GM19324 (cell line): Measurements from ENCODE around the gene DDX1.

Source experiments
- ATAC-seq: cut with Tn5 transposase; IDR thresholded peaks from one replicate; pipeline ENCODE4 v1.9.1; 2021; ENCODE audit warnings: mild to moderate bottlenecking, moderate library complexity; ENCODE audit not compliant: unreplicated experiment, low FRiP score

DDX1 gene

DNA sequence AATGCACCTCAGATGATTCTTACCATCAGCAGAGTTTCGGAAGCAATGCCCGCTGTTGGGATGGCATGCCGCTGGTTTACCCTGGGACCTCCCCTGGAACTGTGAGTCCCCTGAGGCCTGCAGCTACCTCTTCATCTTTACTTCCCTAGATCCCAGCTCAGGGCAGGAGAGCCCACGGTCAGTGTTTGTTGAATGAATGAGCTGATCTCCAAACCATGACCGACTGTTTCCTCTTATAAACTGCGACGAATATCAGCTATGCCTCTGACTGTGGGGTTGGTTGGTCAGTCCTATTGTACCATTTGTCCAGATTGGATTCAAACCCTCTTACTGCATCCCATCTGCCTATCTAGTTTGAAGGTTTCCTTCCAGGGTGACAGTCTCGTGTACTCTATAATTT, 64.4 kb downstream of the DDX1 start:
- ATAC-seq = no peak

DNA sequence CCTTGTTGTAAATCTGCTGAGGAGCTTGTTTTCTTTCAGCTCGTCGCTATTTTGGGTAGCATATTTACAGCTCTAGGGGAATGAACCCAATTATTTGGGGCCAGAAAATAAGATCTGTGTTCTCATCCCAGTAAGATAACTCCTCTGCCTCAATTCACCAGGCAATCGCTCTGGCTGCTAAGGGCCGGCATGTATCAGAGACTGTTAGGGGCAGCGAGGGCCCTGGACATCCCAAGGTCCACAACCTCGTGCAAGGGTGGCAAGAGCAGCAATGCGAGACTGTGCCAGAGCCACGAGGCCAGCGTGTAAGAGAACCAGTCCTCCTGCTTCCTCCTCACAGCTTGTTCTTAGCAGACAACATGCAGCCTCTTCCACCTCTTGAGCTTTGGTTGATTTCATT, 66.1 kb downstream of the DDX1 start:
- no peak for ATAC-seq

DNA sequence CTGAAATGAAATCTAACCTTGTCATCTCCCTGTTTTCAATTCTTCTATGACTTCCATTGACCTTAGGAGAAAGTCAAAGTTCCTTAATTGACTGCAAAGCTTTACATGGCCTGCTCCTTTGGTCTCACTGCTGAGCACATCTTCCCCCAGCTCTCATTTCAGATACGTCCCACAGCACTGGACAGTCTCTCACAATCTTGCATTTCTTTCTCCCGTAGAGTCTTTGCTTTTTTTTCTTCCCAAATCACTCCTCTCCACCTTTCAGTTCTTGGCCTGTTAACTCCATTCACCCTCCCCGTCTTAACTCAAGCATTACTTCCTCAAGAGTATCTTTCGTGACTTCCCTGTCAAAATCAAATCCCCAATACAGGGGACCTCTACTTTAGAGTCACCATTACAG, 67.2 kb downstream of the DDX1 start:
- ATAC-seq = no peak

DNA sequence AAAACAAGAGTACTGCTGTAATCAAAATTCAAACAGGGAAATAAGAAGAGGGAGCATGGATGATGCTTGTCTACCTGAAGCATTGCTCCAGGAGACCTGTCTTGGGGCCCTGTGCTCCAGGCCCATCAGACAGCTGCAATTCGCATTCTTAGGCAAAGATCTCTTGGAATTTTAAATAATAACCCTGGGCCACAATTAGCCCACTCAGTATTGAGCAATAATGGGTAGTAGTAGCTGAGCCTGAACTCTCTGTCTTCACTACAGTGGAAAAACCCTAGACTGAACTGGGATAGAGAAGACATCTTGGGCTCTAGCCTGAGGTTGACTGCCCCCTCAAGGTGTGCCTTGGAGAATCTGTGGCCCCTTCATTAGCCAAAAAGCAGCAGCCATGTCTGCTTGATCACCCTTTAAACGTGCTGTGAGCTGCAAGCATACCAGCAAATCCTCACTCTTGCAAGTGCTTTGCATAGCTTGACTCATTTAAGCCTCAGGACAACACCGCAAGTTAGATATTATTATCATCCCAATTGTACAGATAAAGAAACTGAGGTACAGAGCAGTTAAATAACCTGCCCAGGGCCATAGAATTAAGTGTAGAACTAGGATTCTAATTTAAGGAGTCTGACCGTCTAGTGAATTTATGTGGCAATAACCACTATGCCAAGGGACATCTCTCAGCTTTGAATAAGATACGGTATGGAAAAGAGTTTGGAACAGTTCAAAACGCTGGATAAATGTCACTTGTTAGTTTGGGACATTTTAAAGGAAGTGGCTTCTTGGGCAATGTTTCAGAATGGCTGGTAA, 69.0 kb downstream of the DDX1 start:
- ATAC-seq = no peak

DNA sequence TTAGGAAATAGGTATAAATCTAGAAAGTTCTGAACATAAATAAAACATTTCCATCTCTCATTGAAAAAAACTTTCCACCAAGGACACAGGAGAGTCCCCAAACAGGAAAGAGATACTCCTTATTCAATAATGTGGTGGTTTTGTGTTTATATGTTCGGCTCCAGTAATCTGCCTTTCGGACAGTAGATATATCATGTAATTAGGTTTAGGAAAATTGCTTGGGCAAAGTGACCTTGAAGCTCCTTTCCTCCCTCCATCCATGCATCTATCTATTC, 69.6 kb downstream of the DDX1 start:
- no peak for ATAC-seq

DNA sequence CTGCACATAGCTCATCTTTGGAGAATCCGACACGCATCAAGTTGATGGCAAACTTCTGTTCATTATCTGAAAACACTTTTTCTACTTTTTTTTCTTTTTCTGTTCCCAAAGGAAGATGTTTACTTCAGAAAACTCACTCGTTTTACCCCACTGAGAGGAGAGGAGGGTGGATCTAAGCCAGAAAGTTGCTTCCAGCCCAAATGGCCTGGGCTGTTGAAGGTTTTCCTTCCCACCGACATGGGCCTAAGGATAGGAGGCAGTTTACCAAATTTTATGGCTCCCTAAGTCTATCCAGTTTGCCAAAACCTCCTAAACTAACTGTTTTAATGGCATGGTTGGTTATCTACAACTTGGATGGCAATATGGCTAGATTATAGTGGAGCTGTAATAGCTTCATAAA, 70.4 kb downstream of the DDX1 start:
- no peak for ATAC-seq

DNA sequence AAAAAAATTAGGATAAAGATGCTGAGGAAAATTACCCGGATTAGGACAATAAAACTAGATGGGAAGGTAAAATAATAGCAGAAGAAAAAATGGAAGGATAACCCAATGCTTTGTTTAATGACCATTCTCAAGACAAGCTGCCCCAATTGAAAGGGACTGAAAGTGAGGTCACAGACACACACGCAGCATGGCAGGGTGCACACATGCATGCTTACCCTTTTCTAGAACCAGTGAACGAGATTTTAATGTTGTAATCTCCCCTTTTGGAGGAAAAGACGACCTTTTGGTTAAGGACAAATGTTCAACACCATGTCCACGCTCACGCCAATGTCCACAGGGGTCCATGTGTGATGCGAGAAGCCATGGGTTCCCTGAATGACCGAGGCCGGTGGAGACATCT, 70.9 kb downstream of the DDX1 start:
- no peak for ATAC-seq

DNA sequence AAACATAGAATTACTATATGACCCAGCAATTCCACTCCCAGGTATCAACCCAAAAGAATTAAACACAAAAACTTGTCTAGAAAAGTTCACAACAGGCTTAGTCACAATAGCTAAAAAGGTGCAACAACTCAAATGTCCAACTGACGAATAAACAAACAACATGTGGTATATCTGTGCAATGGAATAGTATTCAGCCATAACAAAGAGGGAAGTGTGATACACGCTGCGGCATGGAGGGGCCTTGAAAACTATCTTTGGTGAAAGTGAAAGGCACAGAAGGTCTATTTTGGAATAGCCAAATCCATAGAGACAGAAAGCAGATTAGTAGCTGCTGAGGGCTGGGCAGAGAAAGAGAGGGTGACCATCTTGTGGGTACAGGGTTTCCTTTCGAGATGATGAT, 72.1 kb downstream of the DDX1 start:
- no peak for ATAC-seq

DNA sequence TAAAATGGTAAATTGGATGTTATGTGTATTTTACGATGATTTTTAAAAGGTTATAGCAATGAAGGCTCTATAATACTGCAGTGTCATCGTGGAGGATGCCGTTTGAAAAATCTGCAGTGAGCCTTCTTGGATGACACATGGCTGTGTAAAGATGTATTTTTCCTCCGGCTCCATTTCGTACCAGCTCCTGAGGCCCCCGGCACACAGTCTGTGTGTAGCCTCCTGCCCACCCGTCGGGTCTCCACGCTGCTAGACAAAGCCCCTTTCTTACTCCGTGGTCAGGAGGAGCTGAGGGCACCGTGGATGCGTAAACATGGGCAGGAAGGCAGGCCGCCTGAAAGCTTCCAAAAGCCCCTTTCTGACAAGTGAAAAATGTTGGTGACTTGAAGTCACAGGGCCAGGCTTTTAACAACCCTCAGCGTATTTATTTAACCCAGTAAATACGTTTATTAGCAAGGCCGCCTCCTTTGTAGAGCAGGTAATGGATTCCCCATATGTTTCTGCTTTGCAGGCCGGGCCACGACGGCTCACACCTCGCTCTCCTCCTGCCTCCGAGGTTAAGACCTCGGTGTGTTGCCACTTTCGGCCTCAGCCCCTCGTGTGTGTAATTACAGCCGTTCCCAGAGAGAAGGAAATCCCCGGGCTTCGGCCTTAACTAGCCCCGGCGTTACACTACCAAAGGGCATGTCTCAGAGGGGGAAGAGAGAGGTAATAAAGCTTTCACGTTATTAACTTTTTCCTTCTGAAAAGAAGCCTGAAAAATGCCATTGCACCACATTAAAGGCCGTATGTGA, 72.8 kb downstream of the DDX1 start:
- ATAC-seq = no peak

DNA sequence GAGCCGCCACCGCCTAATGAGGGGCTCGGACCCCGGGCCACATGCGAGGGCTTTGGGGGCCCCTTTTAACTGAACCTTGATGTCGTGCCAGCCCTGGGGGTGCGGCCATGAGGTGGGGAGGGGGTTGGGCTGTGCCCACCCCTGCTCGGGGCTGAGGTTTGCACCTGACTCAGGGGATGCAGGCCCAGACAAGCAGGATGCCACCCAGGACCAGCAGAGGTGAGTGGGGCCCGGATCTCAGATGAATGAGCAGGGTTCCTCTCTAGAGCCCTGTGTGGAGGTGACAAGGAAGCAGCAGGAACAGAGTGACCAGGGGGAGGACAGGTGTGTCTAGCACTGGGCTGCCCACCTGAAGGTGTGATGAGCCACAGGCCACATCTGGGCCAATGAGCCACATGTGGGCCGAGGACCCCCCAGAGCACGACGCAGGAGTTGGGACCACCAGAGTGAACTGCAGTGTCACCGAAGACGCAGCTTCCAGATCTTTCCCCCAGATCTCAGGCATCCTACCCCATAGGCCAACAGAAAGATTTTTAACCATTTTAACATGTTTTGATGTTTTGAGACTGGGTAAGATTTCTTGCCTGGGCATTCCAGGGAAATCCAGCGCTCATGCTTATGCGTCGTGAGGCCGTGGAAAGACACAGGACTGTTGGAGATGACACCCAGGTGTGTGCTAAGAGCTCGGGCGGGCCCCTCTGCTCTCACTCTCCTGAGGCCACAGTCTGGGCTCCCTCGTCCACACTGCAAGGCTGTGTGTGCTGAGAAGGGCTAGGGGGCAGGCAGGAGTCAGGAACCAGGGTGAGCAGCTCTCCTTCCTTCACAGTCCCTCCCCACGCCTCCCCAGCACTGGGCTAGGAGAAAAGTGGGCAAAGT, 73.6 kb downstream of the DDX1 start:
- no peak for ATAC-seq

DNA sequence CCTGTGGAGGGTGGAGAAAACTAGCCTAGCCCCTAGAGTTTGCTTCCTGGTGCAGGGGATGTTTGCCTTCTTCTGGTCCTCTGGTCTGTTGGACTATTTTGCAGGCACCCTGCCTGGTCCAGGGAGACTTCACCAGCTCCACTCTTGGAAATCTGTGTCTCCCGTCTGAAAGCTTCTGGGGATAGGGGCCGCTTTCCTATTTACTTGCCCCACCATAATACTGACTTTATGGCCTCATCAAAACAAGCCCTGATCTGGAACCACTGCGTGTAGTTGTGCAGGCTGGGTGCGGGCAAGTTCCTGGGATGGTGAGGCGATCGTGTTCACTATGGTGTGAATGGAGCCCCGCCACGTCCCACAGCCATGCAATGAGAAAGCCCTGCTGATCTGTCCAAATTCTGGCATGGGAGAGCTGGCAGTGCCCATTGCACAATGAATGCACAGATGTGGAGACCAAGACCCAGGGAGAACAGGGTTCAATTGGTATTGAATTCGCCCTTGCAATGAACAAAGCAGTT, 74.3 kb downstream of the DDX1 start:
- ATAC-seq = no peak

DNA sequence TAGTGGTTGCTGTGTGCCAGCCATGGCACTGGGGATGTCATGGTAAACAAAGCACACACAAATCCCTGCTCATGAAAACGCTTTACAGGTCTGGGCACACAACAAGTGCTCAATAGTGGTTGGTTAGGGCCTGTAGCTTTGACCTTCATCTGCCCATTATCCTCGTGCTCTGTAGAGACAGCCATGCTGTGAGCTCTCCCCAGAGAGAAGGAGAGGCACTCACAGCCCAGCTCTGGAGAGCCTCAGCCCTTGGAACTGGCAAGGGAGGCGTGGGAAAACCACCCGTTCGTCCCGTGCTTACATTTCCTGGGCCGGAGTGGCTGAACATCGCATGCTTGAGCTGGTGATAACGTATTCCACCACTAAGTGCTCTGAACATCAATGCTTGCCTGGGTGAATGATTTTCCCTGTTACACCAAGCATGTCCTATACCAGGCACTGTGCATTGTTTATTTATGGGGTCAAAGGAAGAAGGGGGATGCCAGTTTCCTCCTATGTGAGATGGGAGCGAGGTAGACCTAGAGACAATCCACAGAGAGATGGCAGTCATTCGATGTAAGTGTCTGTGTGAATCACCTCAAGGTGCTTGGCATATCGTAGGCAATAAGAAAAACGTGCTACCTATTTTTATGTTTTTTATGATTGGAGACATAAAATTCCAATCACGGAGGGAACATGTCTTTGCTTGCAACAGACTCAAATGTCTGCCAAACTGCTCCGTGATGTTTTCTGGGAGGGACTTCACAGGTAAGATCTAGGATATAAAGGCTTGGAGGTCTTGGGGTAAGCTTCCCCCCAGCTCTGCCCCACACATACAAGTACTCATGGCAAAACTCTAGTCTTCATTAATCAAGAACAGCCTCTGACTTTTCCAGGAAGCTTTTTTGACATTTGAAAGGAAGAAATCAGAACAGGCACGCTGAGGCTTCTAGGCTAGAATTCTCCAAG, 75.5 kb downstream of the DDX1 start:
- ATAC-seq = no peak

DNA sequence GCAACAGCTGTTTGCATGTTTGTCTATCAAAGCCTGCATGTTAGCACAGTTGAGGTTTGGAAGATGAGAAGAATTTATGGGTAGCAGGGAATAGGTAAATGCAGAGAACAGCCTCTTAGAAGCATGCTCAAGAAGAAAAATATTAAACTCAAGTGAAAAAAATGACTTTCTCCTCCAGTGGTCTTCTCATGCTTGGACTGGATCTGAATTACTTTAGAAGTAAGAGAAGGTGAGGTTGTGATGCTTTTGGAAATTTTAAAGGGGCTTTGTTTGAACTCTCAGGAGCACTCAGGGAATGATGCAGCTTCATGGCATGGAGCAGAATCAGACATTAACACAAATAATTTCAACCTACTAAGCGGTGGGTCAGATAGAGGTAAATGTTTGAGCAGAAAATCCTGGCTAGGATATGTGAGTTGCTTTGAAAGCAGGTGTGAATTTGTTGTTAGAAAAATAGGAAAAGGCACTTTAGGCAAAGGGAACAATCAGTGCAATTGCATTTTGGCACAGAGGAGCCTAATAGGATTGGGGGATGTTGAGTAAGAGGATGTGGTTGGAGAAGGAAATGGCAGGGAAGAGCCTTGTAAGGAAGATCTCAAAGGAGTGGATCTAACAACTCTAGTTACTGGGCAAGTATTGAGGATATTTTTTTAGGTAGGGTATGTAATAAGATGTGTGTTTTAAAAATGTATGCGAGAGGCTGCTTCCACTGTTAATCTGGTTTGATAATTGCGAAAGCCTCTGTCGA, 76.3 kb downstream of the DDX1 start:
- no peak for ATAC-seq

DNA sequence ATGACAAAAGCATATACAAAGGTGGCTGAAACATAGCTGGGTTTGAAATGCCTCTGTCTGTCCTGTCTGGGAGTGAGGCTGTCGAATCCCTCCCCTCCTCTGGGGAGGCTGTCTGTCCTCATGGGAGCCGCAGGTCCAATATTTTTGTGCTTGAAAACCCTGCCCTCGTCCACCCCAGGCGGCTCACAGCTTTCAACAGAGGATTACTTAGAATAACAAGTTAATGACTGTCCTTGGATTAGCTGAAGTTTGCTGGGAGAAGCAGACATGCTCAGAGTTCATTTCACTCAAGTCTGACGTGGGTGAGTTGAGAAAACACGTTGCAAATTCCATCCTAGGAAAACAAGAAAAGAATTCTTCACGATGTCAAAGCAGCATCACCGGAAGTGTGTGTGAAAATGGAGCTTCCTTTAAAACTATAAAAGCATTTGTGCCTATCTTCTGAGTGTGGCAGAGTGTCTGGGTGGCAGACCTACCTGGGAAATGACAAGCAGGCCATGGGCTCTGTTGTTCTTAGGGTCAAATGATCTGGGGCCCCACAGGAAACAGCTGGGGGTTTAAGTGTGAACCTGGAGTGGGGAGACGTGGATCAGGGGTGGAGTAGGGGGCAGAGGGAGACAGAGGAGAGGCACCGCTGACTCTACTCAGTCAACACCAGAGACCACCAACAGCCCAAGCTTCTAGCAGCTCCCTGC, 77.1 kb downstream of the DDX1 start:
- no peak for ATAC-seq

DNA sequence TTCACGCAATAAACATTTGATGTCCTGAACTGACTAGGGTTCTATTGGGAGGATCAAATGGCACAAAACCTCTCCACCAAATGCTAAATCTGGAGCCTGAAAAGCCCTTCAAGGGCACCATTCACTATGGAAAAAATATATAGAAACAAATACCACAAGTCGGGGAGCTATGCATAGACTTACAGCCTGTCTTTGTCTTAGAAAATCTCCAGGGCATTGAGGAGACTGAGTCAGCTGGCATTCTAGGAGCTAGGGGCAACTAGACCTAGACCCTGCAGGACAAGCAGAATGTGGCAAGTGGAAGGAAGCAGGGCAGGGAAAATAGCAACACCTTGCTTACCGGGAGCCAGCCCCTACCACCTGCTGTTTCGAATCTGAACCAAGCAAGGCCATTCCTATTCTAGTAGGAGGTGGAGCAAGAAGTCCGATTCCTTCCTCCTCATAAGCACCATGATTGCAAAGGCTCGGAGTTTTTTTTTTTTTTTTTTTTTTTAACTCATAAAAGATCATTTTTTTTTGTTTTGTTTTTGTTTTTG, 77.8 kb downstream of the DDX1 start:
- ATAC-seq = no peak

DNA sequence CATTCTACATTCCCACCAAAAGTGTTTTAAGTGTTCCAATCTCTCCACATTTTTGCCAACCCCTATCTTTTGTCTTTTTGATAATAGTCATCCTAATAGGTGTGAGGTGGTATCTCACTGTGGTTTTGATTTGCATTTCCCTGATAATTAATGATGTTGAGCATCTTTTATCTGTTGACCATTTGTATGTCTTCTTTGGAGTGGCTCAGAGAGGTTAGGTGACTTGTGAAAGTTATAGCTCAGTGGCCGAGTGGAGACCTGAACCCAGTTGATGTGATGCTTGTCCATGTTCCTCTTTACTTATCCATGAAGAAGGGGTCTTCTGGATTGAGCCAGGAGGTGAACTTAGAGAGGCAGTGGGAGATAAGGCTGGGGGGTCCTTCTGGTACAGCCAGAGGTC, 78.8 kb downstream of the DDX1 start:
- no peak for ATAC-seq

DNA sequence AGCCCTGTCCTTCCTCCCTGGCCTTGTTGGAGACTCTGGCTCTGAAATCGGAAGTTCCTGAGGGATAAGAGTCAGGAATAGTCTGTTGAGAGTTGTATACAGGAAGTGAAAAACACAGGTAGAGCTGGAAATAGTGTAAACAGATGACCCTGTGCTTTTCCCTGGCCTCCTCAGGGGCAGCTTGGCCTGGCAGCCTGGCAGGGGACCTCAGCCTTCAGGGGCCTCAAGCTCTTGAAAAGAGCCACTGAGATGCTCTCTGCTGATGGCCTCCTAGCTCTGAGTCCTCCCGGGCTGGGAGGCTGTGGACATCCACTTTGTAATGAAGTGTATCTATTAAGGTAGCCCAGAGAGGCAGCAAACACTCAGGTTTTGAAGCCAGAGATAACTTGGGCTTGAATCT, 79.3 kb downstream of the DDX1 start:
- no peak for ATAC-seq

DNA sequence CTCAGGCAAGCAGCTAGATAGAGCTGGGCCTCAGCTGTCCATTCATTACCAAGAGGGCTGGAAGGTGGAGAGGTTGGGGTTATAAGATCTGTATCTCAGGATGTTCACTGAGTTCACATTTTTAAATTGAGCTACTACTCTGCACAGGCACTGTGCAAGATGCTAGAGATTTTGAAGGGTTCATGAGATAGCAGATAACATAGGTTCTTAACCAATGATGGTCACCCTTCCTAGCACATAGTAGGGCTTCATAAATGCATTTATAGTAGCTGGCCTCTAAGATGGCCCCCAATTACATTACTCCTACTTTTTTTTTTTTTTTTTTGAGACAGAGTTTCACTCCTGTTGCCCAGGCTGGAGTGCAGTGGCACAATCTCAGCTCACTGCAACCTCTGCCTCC, 79.7 kb downstream of the DDX1 start:
- no peak for ATAC-seq
